ENCODE results near the gene TAS1R2.

The TAS1R2 gene

DNA sequence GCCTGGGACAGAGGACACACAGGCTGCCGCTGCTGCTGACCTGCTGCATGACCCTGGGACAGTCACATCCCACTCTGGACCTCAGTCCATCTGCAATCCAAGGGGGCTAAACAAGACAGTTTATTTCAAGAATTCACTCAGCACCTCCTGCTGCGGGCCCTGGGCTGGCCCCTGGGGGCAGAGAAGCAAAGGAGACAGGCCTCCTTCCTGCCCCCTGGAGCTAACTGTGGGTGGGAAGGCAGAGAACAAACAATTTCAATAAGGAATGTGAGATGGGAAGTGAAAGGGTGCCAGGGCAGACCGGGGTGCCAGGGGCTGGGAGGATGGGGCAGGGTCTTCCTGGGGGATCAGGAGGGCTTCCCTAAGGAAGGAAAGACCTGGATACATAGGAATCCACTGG, 60.0 kb downstream of the TAS1R2 start:
- DNase-seq (ENCODE audit: insufficient read length, low spot score) = no peak
- TF ChIP-seq, protein P1, sequence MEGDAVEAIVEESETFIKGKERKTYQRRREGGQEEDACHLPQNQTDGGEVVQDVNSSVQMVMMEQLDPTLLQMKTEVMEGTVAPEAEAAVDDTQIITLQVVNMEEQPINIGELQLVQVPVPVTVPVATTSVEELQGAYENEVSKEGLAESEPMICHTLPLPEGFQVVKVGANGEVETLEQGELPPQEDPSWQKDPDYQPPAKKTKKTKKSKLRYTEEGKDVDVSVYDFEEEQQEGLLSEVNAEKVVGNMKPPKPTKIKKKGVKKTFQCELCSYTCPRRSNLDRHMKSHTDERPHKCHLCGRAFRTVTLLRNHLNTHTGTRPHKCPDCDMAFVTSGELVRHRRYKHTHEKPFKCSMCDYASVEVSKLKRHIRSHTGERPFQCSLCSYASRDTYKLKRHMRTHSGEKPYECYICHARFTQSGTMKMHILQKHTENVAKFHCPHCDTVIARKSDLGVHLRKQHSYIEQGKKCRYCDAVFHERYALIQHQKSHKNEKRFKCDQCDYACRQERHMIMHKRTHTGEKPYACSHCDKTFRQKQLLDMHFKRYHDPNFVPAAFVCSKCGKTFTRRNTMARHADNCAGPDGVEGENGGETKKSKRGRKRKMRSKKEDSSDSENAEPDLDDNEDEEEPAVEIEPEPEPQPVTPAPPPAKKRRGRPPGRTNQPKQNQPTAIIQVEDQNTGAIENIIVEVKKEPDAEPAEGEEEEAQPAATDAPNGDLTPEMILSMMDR (IDR thresholded peaks at IDR 0.05; ENCODE audit: insufficient read depth, missing control alignments) = no peak
- FAIRE-seq = no peak

DNA sequence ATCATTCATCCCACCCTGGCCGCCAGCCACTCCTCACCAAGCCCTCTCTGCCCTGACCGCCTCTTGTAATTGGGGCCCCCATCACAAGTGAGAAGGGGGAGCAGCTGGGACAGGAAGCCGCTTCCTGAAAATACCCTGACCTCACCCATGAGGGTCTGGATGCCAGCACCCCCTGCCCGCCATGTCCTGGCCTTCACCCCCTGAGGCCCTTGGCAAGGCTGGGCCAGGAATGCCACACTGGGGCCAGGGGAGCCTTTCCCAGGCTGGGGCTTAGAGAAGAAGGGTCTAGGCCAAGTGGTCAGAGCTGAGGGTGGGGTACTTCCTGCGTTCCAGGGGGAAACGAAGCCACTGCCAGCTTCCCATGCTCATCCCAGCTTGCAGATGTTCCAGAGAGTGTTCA, 60.5 kb downstream of the TAS1R2 start:
- no peak for DNase-seq (ENCODE audit: insufficient read length, low spot score)
- TF ChIP-seq, protein P1 (IDR thresholded peaks at IDR 0.05; ENCODE audit: insufficient read depth, missing control alignments) = no peak
- no peak for FAIRE-seq

DNA sequence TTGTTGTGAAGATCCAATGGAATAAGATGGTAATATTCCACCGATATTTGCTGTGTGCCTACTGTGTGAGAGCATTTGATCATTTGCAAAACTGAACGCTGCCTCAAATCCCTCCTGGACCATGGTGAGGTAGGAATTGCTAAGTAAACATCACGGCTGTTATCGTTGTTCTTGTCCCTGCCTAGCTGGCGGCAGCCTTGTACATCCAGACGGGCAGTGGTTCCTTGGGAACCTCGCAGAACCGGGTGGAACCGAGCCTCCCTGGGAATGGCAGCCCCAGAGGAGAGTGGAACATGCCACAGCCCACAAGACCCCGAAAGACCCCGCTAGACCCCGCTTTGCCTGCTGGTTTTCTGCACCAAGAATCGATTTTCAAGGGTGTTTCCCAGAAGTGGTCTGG, 60.9 kb downstream of the TAS1R2 start:
- DNase-seq (ENCODE audit: insufficient read length, low spot score) = no peak
- TF ChIP-seq, protein P1 (IDR thresholded peaks at IDR 0.05; ENCODE audit: insufficient read depth, missing control alignments) = no peak
- FAIRE-seq = no peak

DNA sequence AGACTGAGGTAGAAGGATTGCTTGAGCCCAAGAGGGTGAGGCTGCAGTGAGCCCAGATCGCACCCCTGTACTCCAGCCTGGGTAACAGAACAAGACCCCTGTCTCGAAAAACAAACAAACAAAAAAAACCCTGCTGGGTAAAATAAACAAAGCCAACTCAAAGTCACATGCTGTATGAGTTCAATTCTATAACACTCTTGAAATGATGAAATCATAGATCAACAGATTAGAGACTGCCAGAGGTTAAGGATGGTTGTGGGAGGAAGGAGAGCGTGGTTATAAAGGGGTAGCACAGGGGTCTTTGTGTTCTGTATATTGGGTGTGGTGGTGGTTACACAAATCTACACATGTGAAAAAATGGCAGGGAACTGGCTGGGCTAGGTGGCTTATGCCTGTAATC, 62.5 kb downstream of the TAS1R2 start:
- TF ChIP-seq, protein P1 (IDR thresholded peaks at IDR 0.05; ENCODE audit: insufficient read depth, missing control alignments) = no peak
- FAIRE-seq (no peak), DNase-seq (ENCODE audit: insufficient read length, low spot score) (no peak)

DNA sequence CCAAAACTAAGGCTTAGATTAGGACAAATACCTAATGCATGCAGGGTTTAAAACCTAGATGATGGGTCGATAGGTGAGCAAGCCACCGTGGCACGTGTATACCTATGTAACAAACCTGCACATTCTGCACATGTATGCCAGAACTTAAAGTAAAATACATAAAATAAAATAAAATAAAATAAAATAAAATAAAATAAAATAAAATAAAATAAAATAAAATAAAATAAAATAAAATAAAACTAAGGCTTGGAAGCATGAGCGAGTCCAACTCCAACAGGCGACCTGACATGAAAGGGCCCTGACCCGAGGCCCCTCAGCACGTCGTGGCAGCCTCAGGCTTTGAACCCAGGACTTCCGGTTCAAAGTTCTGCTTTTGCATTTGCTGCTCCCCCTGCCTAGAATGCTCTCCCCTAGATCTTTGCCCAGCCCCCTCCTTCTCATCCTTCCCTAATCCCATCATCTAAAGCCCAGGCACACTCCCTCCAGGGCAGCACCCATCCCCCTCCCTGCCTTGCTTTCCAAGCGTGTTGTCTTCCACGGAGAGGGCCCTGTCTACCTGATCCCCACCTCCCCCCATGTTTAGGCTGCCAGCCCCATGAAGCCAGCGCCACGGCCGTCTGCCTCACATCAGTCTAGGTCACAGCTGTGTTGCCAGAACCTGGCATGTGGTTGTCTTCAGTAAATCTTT, 64.3 kb downstream of the TAS1R2 start:
- FAIRE-seq = no peak
- DNase-seq (ENCODE audit: insufficient read length, low spot score) = no peak
- TF ChIP-seq, protein P1 (IDR thresholded peaks at IDR 0.05; ENCODE audit: insufficient read depth, missing control alignments) = no peak

DNA sequence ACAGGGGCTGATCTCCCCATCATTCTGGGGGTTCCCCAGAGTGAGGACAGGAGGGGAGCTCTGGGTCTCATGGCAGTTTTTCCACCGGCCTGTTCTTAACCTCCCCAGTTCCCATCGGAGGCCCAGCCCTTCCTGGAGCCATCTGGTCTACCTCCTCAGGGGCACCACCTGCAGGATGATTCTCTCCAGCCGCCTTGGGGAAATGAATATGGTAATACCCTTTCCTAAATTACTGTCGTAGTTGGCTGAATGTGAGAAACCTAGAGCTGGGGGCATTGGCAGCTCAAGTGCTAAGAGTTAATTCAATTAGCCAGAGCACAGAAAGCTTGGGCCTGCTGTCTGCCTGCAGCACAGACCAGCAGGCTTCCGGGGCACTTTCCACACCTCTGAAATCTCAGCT, 64.9 kb downstream of the TAS1R2 start:
- FAIRE-seq = no peak
- TF ChIP-seq, protein P1 (IDR thresholded peaks at IDR 0.05; ENCODE audit: insufficient read depth, missing control alignments) = peak; percentile 25
- DNase-seq (ENCODE audit: insufficient read length, low spot score) = no peak

DNA sequence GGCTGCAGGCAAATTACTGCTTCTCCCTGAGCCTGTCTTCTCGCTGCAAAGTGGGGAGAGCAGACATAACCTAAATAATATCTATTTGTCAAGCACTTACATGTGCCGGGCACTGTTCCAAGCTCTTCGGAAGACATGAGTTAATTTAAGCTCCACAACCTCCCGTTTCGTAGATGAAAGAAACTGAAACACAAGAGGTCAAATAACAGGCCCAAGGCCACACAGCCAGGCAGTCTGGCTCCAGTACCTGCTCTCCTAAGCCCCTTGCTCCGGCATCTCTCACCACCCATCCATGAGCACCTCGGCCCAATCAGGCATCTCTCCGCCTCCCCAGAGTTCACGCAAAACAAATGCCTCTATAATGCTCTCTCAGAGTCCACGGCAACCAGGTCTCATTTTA, 65.4 kb downstream of the TAS1R2 start:
- DNase-seq (ENCODE audit: insufficient read length, low spot score) = no peak
- TF ChIP-seq, protein P1 (IDR thresholded peaks at IDR 0.05; ENCODE audit: insufficient read depth, missing control alignments) = no peak
- no peak for FAIRE-seq
